Body of pancreas (tissue), 4 donors: ENCODE measurements around the gene IKBKE. TPM values are rescaled to one million over a fixed set of nuclear protein-coding genes. Genes with fewer than 3 reads are reported as not detected.

Experiments used
- ATAC-seq: fragments of 150-250 bp; one replicate; pipeline ENCODE4 v1.9.1; 2016
- DNase-seq, 4 donors: peaks; one replicate each; pipeline ENCODE4 v3.0.0-alpha.2; 2019
- H3K27ac ChIP-seq, 4 donors: fragments of 200-600 bp; sonication (generic); 1 replicate in 3 of 4; 2 replicates in 1 of 4; pipeline versions ENCODE4 v1.5.1 to v1.6.1; 2016 to 2019; ENCODE audit warnings: mild to moderate bottlenecking in 1 of 4, mixed read lengths in 1 of 4, moderate library complexity in 1 of 4
- H3K27me3 ChIP-seq, 2 donors: fragments of 200-600 bp; sonication (generic); one replicate each; pipeline ENCODE4 v1.6.0; 2016; ENCODE audit warnings: mild to moderate bottlenecking in 1 of 2
- H3K36me3 ChIP-seq, 2 donors: fragments of 200-600 bp; sonication (generic); replicated peaks in 1 of 2; 2 replicates each; pipeline ENCODE4 v1.5.1; 2016; ENCODE audit warnings: low read depth in 2 of 2; ENCODE audit not compliant: insufficient read depth in 1 of 2
- H3K4me1 ChIP-seq: fragments of 200-600 bp; sonication (generic); one replicate; pipeline ENCODE4 v1.6.0; 2016
- H3K4me3 ChIP-seq, 2 donors: fragments of 200-600 bp; sonication (generic); 1 replicate in 1 of 2; 2 replicates in 1 of 2; pipeline ENCODE4 v1.5.1; 2016 to 2019
- H3K9me3 ChIP-seq, 3 donors: fragments of 200-600 bp; sonication (generic); 1 replicate in 2 of 3; 2 replicates in 1 of 3; pipeline ENCODE4 v1.5.1; 2016
- CTCF ChIP-seq, 7 experiments: fragments of 450-650 bp in 4 of 7; fragments of 200-600 bp in 3 of 7; sonication (generic) in 3 of 7; IDR thresholded peaks; one replicate each; pipeline ENCODE4 v1.5.1; 2016 to 2019; ENCODE audit warnings: antibody characterized with exemption in 7 of 7
- POLR2A ChIP-seq, 3 donors: fragments of 450-650 bp; IDR thresholded peaks; one replicate each; pipeline ENCODE4 v1.6.1; 2016; ENCODE audit warnings: antibody characterized with exemption in 3 of 3, mild to moderate bottlenecking in 2 of 3
- WGBS, 2 donors: methylation state at CpG; one replicate each; pipeline ENCODE4 v1.1.5; 2017; 5-methylcytosine and 5-hydroxymethylcytosine counted together
- intact Hi-C: fragments of 100-400 bp; cut with DNase I; formaldehyde crosslinking; loops from one replicate; pipeline ENCODE4 v1.15.1; 2023
- total RNA-seq, 2 donors: library from RNA; depleted of rRNA; stranded (reverse); fragments of >200 nt; gene quantifications; one replicate each; pipeline ENCODE4 v1.1.0, GENCODE V29; 2016

The IKBKE gene
- total RNA-seq, 2 donors from 2014 or later, result 5.4 to 10.2 TPM

DNA sequence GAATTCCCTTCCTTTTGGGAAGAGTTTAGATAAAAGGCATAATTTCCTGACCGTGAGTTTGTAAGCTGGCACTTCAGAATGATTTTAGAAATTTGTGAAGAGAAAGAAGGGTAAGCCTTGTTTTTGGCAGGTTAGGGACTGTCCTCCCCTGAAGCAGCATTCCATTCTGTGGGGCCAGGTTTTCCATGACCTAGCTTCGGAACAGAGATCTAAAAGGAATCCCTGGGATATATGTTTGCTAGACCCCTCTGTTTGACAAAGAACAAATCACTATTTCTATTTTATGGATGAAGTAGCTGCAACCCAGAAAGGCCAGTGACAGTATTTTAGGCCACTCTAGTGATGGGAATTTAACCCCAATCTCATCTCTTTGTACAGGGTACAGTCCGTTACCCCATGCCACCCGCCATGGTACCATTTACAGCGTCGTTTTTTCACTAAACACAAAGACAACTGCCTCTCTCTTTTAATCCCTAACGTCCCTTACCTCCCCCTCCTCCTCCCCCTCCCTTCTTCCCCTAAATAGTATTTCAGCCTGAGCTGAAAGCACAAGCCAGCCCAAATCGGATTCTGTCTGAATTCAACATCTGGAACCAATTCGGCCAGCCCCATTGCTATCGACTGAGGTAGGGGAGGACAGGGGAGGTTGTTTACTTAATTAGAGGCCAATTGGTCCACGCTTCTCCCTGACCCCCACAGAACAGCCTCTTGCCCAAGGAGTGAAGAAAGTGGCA is 23.4 kb upstream of the IKBKE start:
- Histone ChIP-seq H3K9me3 (no peaks in the 10 kb centered on the region), H3K36me3 (no peaks in the 10 kb centered on the region), H3K27me3 (no peaks in the 10 kb centered on the region), H3K4me3 (no peak overlapping the region), H3K27ac (no peak overlapping the region), H3K4me1 (peaks cover 11% of the 10 kb centered on the region)
- intact Hi-C loops, result no loop called here
- TF ChIP-seq POLR2A (IDR thresholded peaks at IDR 0.05), result no peak
- no peak for TF ChIP-seq CTCF (IDR thresholded peaks at IDR 0.05)
- 85 to 88% methylated on average over 9 to 11 of the region's 11 CpGs for WGBS, 2 donors
- ATAC-seq, result no peak
- DNase-seq, result no peak

GRCh38 chr1:206447422-206447765 is 22.9 kb upstream of the IKBKE start:
- Histone ChIP-seq H3K36me3 (no peaks in the 10 kb centered on the region), H3K9me3 (no peaks in the 10 kb centered on the region), H3K4me3 (no peak overlapping the region), H3K27ac (no peak overlapping the region), H3K4me1 (peaks cover 11% of the 10 kb centered on the region), H3K27me3 (no peaks in the 10 kb centered on the region)
- TF ChIP-seq CTCF (IDR thresholded peaks at IDR 0.05) (no peak), POLR2A (IDR thresholded peaks at IDR 0.05) (no peak)
- intact Hi-C loops, result no loop called here
- ATAC-seq, result no peak
- DNase-seq, result no peak
- 63% methylated on average over 3 of the region's 3 CpGs for WGBS, 2 donors

GRCh38 chr1:206447792-206448191 is 22.5 kb upstream of the IKBKE start:
- Histone ChIP-seq H3K36me3 (no peaks in the 10 kb centered on the region), H3K9me3 (no peaks in the 10 kb centered on the region), H3K27me3 (no peaks in the 10 kb centered on the region), H3K27ac (no peak overlapping the region), H3K4me3 (no peak overlapping the region), H3K4me1 (peaks cover 11% of the 10 kb centered on the region)
- DNase-seq, result no peak
- intact Hi-C loops, result no loop called here
- WGBS, 2 donors, result 90 to 97% methylated on average over 4 of the region's 4 CpGs
- TF ChIP-seq CTCF (IDR thresholded peaks at IDR 0.05) (no peak), POLR2A (IDR thresholded peaks at IDR 0.05) (no peak)
- ATAC-seq, result no peak

GRCh38 chr1:206448471-206448870 is 21.8 kb upstream of the IKBKE start:
- ATAC-seq, result no peak

More at GRCh38 chr1:206448471-206448870, 21.8 kb upstream of the IKBKE start:
- no peaks in the 10 kb centered on the region for H3K36me3 ChIP-seq
- TF ChIP-seq POLR2A (IDR thresholded peaks at IDR 0.05) (no peak), CTCF (IDR thresholded peaks at IDR 0.05) (no peak)
- no peak overlapping the region for H3K27ac ChIP-seq
- H3K9me3 ChIP-seq, result no peaks in the 10 kb centered on the region
- no peak for DNase-seq
- WGBS, 2 donors, result 81 to 91% methylated on average over 4 of the region's 4 CpGs
- H3K27me3 ChIP-seq, result no peaks in the 10 kb centered on the region
- H3K4me1 ChIP-seq, result peaks cover 11% of the 10 kb centered on the region
- H3K4me3 ChIP-seq, result no peak overlapping the region
- intact Hi-C loops, result no loop called here
